ENCODE results near the gene NDUFAB1.

GRCh38 chr16:23594186-23594585, 1.9 kb downstream of the NDUFAB1 start:
- TF ChIP-seq CTCF (IDR thresholded peaks at IDR 0.05): no peak
- no peak for TF ChIP-seq EZH2 (IDR thresholded peaks at IDR 0.05)

Data from neural progenitor cell (in vitro differentiated cells).